Erythroblast (primary cell): Measurements from ENCODE around the gene GRIK4.

ENCODE experiments used
- GATA1 ChIP-seq: IDR thresholded peaks from 2 replicates; pipeline ENCODE4 v1.6.1; 2011; ENCODE audit warnings: low read depth, mild to moderate bottlenecking, control low read depth, low read length, moderate library complexity
- POLR2A ChIP-seq: IDR thresholded peaks from 2 replicates; pipeline ENCODE4 v1.6.1; 2011; ENCODE audit warnings: mild to moderate bottlenecking, low read length

- TF ChIP-seq POLR2A = no peak
- TF ChIP-seq GATA1 = no peak
Observed at GRCh38 chr11:120569861-120570260, 58.3 kb downstream of the GRIK4 start.
